Neuronal stem cell (in vitro differentiated cells): ENCODE data around the gene FBXO46.
A peak's percentile ranks its signal among the peaks of the same experiment; 100 is the strongest.

Source experiments
- DNase-seq: peaks from one replicate; pipeline ENCODE4 v3.0.0-alpha.2; 2013; ENCODE audit warnings: low spot score
- H2AFZ ChIP-seq: one replicate; pipeline ENCODE4 v1.6.1; 2013; ENCODE audit warnings: mild to moderate bottlenecking, low read length, inconsistent platforms
- H2AK5ac ChIP-seq: 2 replicates; pipeline ENCODE4 v1.6.1; 2013; ENCODE audit warnings: low read depth, mild to moderate bottlenecking, inconsistent platforms, low read length, moderate library complexity, mixed read lengths
- H2BK120ac ChIP-seq: 2 replicates; pipeline ENCODE4 v1.6.1; 2013; ENCODE audit warnings: low read depth, mild to moderate bottlenecking, inconsistent platforms, low read length, moderate library complexity, mixed read lengths
- H2BK12ac ChIP-seq: one replicate; pipeline ENCODE4 v1.6.1; 2013; ENCODE audit warnings: low read length, inconsistent platforms
- H2BK15ac ChIP-seq: 2 replicates; pipeline ENCODE4 v1.6.1; 2013; ENCODE audit warnings: mild to moderate bottlenecking, low read length, inconsistent platforms, mixed read lengths
- H2BK5ac ChIP-seq: one replicate; pipeline ENCODE4 v1.6.1; 2013; ENCODE audit warnings: inconsistent platforms, mild to moderate bottlenecking, low read length, moderate library complexity
- H3K14ac ChIP-seq: one replicate; pipeline ENCODE4 v1.6.1; 2013; ENCODE audit warnings: low read length, inconsistent platforms
- H3K18ac ChIP-seq: 2 replicates; pipeline ENCODE4 v1.6.1; 2013; ENCODE audit warnings: low read length, inconsistent platforms
- H3K23ac ChIP-seq: 2 replicates; pipeline ENCODE4 v1.6.1; 2013; ENCODE audit warnings: low read depth, mild to moderate bottlenecking, mixed read lengths, low read length, inconsistent platforms; ENCODE audit not compliant: poor library complexity
- H3K27ac ChIP-seq: replicated peaks from 3 replicates; pipeline ENCODE4 v1.5.1; 2013; ENCODE audit warnings: low read length, inconsistent platforms
- H3K27me3 ChIP-seq, 3 experiments: 2 replicates each; pipeline ENCODE4 v1.6.1; 2013; ENCODE audit warnings: low read length in 3 of 3, mild to moderate bottlenecking in 2 of 3, inconsistent platforms in 1 of 3, low read depth in 1 of 3, mixed read lengths in 1 of 3, moderate library complexity in 1 of 3; ENCODE audit not compliant: control insufficient read depth in 3 of 3, insufficient read depth in 3 of 3
- H3K36me3 ChIP-seq, 2 donors: replicated peaks in 1 of 2; 2 replicates each; pipeline ENCODE4 v1.6.1; 2013; ENCODE audit warnings: low read length in 2 of 2; ENCODE audit not compliant: control insufficient read depth in 2 of 2, insufficient read depth in 2 of 2
- H3K4ac ChIP-seq: 2 replicates; pipeline ENCODE4 v1.6.1; 2013; ENCODE audit warnings: inconsistent platforms, mild to moderate bottlenecking, low read length, moderate library complexity
- H3K4me1 ChIP-seq, 2 donors: 1 replicate in 1 of 2; 2 replicates in 1 of 2; pipeline ENCODE4 v1.6.1; 2013; ENCODE audit warnings: low read length in 2 of 2, low read depth in 1 of 2; ENCODE audit not compliant: control insufficient read depth in 2 of 2, insufficient read depth in 1 of 2
- H3K4me2 ChIP-seq: one replicate; pipeline ENCODE4 v1.6.1; 2013; ENCODE audit warnings: mild to moderate bottlenecking, low read length, inconsistent platforms; ENCODE audit not compliant: insufficient read depth, poor library complexity, severe bottlenecking
- H3K4me3 ChIP-seq, 2 donors: 2 replicates each; pipeline ENCODE4 v1.5.1; 2013; ENCODE audit warnings: low read length in 2 of 2, mild to moderate bottlenecking in 2 of 2, inconsistent platforms in 1 of 2, moderate library complexity in 1 of 2
- H3K79me1 ChIP-seq: one replicate; pipeline ENCODE4 v1.6.1; 2013; ENCODE audit warnings: low read depth, mild to moderate bottlenecking, inconsistent platforms, low read length, moderate library complexity
- H3K9ac ChIP-seq: one replicate; pipeline ENCODE4 v1.6.1; 2013; ENCODE audit warnings: mild to moderate bottlenecking, low read depth, low read length, inconsistent platforms; ENCODE audit not compliant: poor library complexity
- H3K9me3 ChIP-seq, 2 donors: replicated peaks in 1 of 2; 2 replicates each; pipeline versions ENCODE3 to v1.6.1; 2013; ENCODE audit warnings: low read length in 2 of 2, mild to moderate bottlenecking in 2 of 2, inconsistent platforms in 1 of 2, low read depth in 1 of 2, mixed read lengths in 1 of 2, moderate library complexity in 1 of 2; ENCODE audit not compliant: control insufficient read depth in 2 of 2, insufficient read depth in 1 of 2
- H4K8ac ChIP-seq: one replicate; pipeline ENCODE4 v1.6.1; 2013; ENCODE audit warnings: low read depth, mild to moderate bottlenecking, inconsistent platforms, low read length, moderate library complexity
- H4K91ac ChIP-seq: one replicate; pipeline ENCODE4 v1.6.1; 2013; ENCODE audit warnings: low read length, low read depth, mild to moderate bottlenecking, inconsistent platforms; ENCODE audit not compliant: poor library complexity
- WGBS, 2 donors: extraction: QIAGEN DNeasy Blood & Tissue Kit; methylation state at CpG; one replicate each; pipeline ENCODE4 v1.1.7; 2013; ENCODE audit warnings: missing lambda C conversion rate in 2 of 2, mixed read lengths in 1 of 2; ENCODE audit not compliant: insufficient read length in 2 of 2, insufficient replicate concordance in 1 of 2; ENCODE audit errors: extremely low coverage in 2 of 2; 5-methylcytosine and 5-hydroxymethylcytosine counted together

Gene FBXO46

DNA sequence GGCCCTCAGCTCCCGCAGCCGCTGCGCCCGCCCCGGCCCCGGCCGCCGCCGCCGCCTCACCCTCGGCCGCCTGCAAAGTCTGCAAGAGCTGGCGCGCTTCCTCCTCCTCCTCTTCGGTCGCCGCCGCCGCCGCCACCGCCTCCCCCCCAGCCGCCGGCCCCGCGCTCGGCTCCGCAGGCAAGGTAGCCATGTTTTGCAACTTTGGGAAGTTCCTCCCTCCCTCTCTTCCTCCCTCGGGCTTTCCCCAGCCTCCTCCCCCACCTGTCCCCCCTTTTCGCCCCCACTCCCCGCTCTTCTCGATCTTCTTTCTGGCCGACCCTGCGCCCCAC is 37.9 kb upstream of the FBXO46 start:
- Histone ChIP-seq H3K4me2 (peak overlapping the region; percentile 97), H3K27me3 (no peaks in the 10 kb centered on the region), H3K27ac (peak overlapping the region; percentile 100), H3K4me3 (peak overlapping the region; percentile 91 to 97), H4K8ac (no peak overlapping the region), H4K91ac (peak overlapping the region; percentile 95), H3K23ac (peak overlapping the region; percentile 100), H2BK12ac (peak overlapping the region; percentile 73), H2AFZ (peak overlapping the region; percentile 84), H3K36me3 (peaks cover 12 to 41% of the 10 kb centered on the region in 2 donors), H3K9ac (peak overlapping the region; percentile 100), H2BK5ac (peak overlapping the region; percentile 99), H2AK5ac (peak overlapping the region; percentile 100), H3K18ac (peak overlapping the region; percentile 100), H3K4ac (peak overlapping the region; percentile 76), H3K4me1 (peaks cover 29 to 30% of the 10 kb centered on the region in 2 donors), H3K79me1 (peaks cover 21% of the 10 kb centered on the region), H2BK120ac (peak overlapping the region; percentile 73), H3K14ac (peak overlapping the region; percentile 99), H3K9me3 (no peaks in the 10 kb centered on the region), H2BK15ac (peak overlapping the region; percentile 30)
- WGBS, 2 donors = no CpG with 5 or more reads among the region's 33 CpGs
- no peak for DNase-seq

DNA sequence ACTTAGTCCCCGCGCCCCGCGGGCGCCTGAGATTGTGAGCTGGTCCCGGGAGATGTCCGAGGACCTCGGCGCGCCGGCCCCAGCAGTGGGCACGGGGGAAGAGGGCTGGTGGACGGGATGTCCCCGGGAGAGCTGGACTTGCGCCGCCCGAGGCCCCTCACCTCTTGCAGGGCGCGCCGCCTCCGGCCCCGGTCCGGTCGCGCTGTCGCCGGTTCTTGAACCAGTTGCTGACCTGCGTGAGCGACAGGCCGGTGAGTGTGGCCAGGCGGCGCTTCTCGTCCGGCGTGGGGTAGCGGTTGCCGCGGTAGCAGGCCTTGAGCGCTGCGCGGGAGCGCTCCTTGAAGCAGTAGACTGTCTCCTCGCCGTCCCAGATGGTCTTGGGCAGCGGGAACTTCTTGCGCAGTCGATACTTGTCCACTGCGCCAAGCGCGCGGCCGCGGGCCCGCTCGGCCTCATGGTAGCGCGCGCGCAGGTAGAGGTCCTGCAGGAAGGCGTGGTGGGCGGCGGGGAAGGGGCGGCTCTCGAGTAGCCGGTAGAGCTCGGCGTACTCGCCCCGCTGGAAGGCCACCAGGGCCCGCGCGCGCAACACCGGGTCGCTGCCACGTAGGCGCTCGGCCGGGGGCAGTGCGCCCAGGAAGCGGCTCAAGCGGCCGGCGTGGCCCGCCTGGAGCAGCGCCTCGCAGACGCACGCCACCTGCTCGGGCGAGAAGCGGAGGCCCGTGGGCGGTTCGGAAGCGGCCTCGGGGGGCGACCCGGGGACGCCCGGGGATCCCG is 37.4 kb upstream of the FBXO46 start:
- peak overlapping the region; percentile 99 for H2BK5ac ChIP-seq
- H3K9me3 ChIP-seq = no peaks in the 10 kb centered on the region
- peak overlapping the region; percentile 76 for H3K4ac ChIP-seq
- peak overlapping the region; percentile 100 for H3K23ac ChIP-seq
- no peaks in the 10 kb centered on the region for H3K27me3 ChIP-seq
- H2AK5ac ChIP-seq = peak overlapping the region; percentile 100
- H2BK12ac ChIP-seq = peak overlapping the region; percentile 73
- peak overlapping the region; percentile 92 for H2BK15ac ChIP-seq
- peaks cover 21% of the 10 kb centered on the region for H3K79me1 ChIP-seq
- H3K36me3 ChIP-seq = peaks cover 8 to 35% of the 10 kb centered on the region in 2 donors
- WGBS, 2 donors = no CpG with 5 or more reads among the region's 102 CpGs
- peak overlapping the region; percentile 98 for H3K14ac ChIP-seq
- peak overlapping the region; percentile 100 for H3K18ac ChIP-seq
- H3K9ac ChIP-seq = peak overlapping the region; percentile 100
- peak; percentile 69 for DNase-seq
- H3K4me1 ChIP-seq = peaks cover 29 to 30% of the 10 kb centered on the region in 2 donors
- peak overlapping the region; percentile 100 for H3K27ac ChIP-seq
- peak overlapping the region; percentile 84 for H2AFZ ChIP-seq
- H4K91ac ChIP-seq = peak overlapping the region; percentile 85
- H2BK120ac ChIP-seq = peak overlapping the region; percentile 73
- H4K8ac ChIP-seq = no peak overlapping the region
- H3K4me2 ChIP-seq = peak overlapping the region; percentile 97
- H3K4me3 ChIP-seq = peak overlapping the region; percentile 91 to 97

DNA sequence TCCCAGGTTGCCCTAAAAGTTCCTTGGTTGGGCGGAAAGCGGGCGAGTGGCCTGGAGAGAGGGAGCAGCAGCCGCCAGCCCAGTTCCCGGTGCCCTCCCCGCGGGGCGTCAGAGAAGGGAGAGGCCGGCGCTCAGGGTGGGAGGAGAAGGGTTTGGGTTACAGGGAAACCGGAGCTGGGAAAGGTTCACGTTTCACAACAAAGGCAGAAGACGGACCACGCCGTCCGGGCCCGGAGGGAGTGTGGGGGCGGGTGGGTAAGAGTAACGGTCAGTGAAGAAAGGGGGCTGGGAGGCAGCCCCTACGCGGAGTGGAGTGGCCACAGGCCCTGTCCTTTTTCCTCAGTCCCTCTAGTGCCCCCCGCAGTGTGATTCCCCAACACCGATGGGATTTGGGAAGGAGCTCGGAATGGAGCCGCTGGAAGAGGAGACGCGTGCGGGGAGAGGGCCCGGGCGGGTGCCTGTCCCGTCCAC is 36.7 kb upstream of the FBXO46 start:
- peak; percentile 72 for DNase-seq

GRCh38 chr19:45766869-45767346 is 36.2 kb upstream of the FBXO46 start:
- DNase-seq = no peak

More for the DNA sequence above, 36.7 kb upstream of the FBXO46 start:
- H2AFZ ChIP-seq = peak overlapping the region; percentile 84
- no peak overlapping the region for H4K91ac ChIP-seq
- peak overlapping the region; percentile 73 for H2BK120ac ChIP-seq
- peak overlapping the region; percentile 100 for H3K18ac ChIP-seq
- H3K4me2 ChIP-seq = peak overlapping the region; percentile 97
- no CpG with 5 or more reads among the region's 31 CpGs for WGBS, 2 donors
- no peaks in the 10 kb centered on the region for H3K9me3 ChIP-seq
- H2BK12ac ChIP-seq = no peak overlapping the region
- H3K27me3 ChIP-seq = no peaks in the 10 kb centered on the region
- H3K14ac ChIP-seq = no peak overlapping the region
- peak overlapping the region; percentile 99 for H2BK5ac ChIP-seq
- peak overlapping the region; percentile 100 for H3K9ac ChIP-seq
- H3K4me1 ChIP-seq = peaks cover 29 to 30% of the 10 kb centered on the region in 2 donors
- peak overlapping the region; percentile 100 for H3K27ac ChIP-seq
- peak overlapping the region; percentile 14 for H2BK15ac ChIP-seq
- H3K4me3 ChIP-seq = peak overlapping the region; percentile 91 to 97
- peaks cover 21% of the 10 kb centered on the region for H3K79me1 ChIP-seq
- H2AK5ac ChIP-seq = peak overlapping the region; percentile 100
- no peak overlapping the region for H3K4ac ChIP-seq
- no peak overlapping the region for H4K8ac ChIP-seq
- peak overlapping the region; percentile 100 for H3K23ac ChIP-seq
- H3K36me3 ChIP-seq = peaks cover 4 to 30% of the 10 kb centered on the region in 2 donors

More at GRCh38 chr19:45766869-45767346, 36.2 kb upstream of the FBXO46 start:
- Histone ChIP-seq H3K9me3 (no peaks in the 10 kb centered on the region), H2AFZ (peak overlapping the region; percentile 40), H3K23ac (peak overlapping the region; percentile 100), H3K27ac (peak overlapping the region; percentile 78), H3K18ac (peak overlapping the region; percentile 97), H3K9ac (peak overlapping the region; percentile 90), H3K4me3 (peak overlapping the region; percentile 91 to 97), H4K91ac (no peak overlapping the region), H3K4me2 (peak overlapping the region; percentile 97), H2BK5ac (peak overlapping the region; percentile 71), H3K14ac (peak overlapping the region; percentile 94), H3K36me3 (peaks cover 3 to 25% of the 10 kb centered on the region in 2 donors), H2BK12ac (peak overlapping the region; percentile 84), H3K79me1 (peaks cover 21% of the 10 kb centered on the region), H2AK5ac (peak overlapping the region; percentile 82), H4K8ac (peak overlapping the region; percentile 65), H2BK120ac (no peak overlapping the region), H3K4me1 (peaks cover 29 to 30% of the 10 kb centered on the region in 2 donors), H2BK15ac (peak overlapping the region; percentile 14), H3K4ac (peak overlapping the region; percentile 97), H3K27me3 (no peaks in the 10 kb centered on the region)
- no CpG with 5 or more reads among the region's 24 CpGs for WGBS, 2 donors
